ENCODE data around the gene RFLNA. TPM values are rescaled to one million over a fixed set of nuclear protein-coding genes. Genes with fewer than 3 reads are reported as not detected.
A peak's percentile ranks its signal among the peaks of the same experiment; 100 is the strongest.

Gene RFLNA
- total RNA-seq, 4 donors from 2014 or later, result 0.72 to 1.6 (median 0.82) TPM

GRCh38 chr12:124356221-124356620 lies 61.3 kb downstream of the RFLNA start:
- no peak for DNase-seq (ENCODE audit: low spot score in 2 of 2)
- intact Hi-C loops (cut with DNase I; ENCODE audit: low total_unique reads), result no loop called here
- no peak overlapping the region for H3K4me3 ChIP-seq (ENCODE audit: low read depth, poor library complexity, severe bottlenecking)
- TF ChIP-seq CTCF (IDR thresholded peaks at IDR 0.05), result no peak
- TF ChIP-seq POLR2A (IDR thresholded peaks at IDR 0.05), result no peak
- 97 to 98% methylated on average over 5 of the region's 5 CpGs for WGBS, 2 donors

- no peak for TF ChIP-seq POLR2A (IDR thresholded peaks at IDR 0.05)
- TF ChIP-seq CTCF (IDR thresholded peaks at IDR 0.05), result no peak
- 89 to 91% methylated on average over 15 of the region's 15 CpGs for whole genome bisulfite sequencing, 2 donors
- H3K4me3 ChIP-seq (ENCODE audit: low read depth, poor library complexity, severe bottlenecking), result no peak overlapping the region
- no peak for DNase-seq (ENCODE audit: low spot score in 2 of 2)
- intact Hi-C loops (cut with DNase I; ENCODE audit: low total_unique reads), result no loop called here
Observed at GRCh38 chr12:124357616-124358015, 62.7 kb downstream of the RFLNA start.

DNA sequence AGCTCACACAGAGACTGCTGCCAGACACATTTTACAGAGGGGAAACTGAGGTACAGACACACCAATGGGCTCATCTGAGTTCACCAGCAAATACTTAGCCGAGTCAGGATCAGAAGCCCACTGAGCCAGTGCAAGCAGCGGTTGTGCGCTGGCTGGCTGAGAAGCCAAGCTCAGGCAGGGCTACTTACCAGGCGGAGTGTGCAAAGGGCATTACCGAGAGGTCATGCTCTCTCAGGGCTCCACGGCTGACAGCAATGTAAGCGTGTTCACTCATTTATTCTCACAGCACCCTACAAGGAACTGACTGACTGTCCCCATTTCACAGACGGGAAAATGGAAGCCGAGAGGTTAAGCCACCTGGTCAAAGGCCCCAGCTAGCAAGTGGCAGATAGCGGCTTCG lies 63.7 kb downstream of the RFLNA start:
- TF ChIP-seq POLR2A (IDR thresholded peaks at IDR 0.05), result no peak
- no peak for TF ChIP-seq CTCF (IDR thresholded peaks at IDR 0.05)
- intact Hi-C loops (cut with DNase I; ENCODE audit: low total_unique reads), result no loop called here
- no peak overlapping the region for H3K4me3 ChIP-seq (ENCODE audit: low read depth, poor library complexity, severe bottlenecking)
- WGBS, 2 donors, result 94 to 97% methylated on average over 11 of the region's 11 CpGs
- no peak for DNase-seq (ENCODE audit: low spot score in 2 of 2)

DNA sequence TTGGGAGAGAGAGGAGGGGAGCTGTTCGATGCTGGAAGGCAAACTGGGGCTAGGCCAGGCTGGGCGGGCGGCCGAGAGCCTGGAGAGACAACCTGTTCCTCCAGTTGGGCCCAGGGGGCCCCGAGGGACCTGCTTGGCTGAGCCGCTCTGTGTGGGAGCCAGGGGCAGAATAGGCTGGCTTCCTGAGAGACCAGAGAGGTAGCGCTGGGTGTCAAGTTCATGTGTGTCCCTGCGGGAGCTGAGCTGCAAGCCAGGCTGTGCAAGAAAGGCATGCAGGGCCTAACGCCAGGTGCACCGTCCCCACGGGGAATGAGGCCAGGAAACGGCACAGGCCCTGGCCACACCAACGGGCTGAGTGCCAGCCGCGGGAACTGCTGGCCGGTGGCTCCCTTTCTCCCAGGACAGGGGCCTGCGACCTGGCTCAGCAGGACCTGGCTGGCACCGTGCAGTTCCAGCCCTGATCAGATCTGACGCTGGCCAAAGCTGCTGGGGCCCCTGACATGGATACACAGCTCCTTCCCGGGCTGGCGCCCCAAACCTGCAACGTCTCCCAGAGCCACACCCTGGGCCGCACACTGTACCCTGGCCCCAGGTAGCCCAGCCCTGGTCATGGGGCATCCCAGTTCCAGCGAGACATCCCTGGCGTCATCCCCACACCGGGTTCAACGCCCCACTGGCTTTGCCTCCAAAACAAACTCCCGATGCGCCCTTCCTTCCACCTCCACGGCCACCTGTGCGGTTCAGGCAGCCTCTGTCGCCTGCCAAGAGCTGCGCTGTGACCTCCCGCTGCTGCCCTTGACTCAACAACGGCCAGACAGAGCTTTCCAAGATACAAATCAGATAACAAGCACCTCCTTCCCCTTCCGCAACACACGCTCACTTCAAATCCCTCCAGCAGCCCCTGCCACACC lies 65.0 kb downstream of the RFLNA start:
- TF ChIP-seq CTCF (IDR thresholded peaks at IDR 0.05) (no peak), POLR2A (IDR thresholded peaks at IDR 0.05) (no peak)
- WGBS, 2 donors, result 43 to 50% methylated on average over 29 to 37 of the region's 37 CpGs

GRCh38 chr12:124361074-124361970 lies 66.4 kb downstream of the RFLNA start:
- no peak overlapping the region for H3K4me3 ChIP-seq (ENCODE audit: low read depth, poor library complexity, severe bottlenecking)
- 62 to 75% methylated on average over 21 of the region's 21 CpGs for WGBS, 2 donors
- intact Hi-C loops (cut with DNase I; ENCODE audit: low total_unique reads), result no loop called here
- DNase-seq (ENCODE audit: low spot score in 2 of 2), result no peak
- TF ChIP-seq POLR2A (IDR thresholded peaks at IDR 0.05) (no peak), CTCF (IDR thresholded peaks at IDR 0.05) (no peak)

More for the DNA sequence above, 65.0 kb downstream of the RFLNA start:
- intact Hi-C loops (cut with DNase I; ENCODE audit: low total_unique reads), result no loop called here
- peak; percentile 79 to 96 for DNase-seq (ENCODE audit: low spot score in 2 of 2)
- no peak overlapping the region for H3K4me3 ChIP-seq (ENCODE audit: low read depth, poor library complexity, severe bottlenecking)

Data from lower leg skin (tissue), 4 donors.